Stomach (tissue), 9 donors: ENCODE results near the gene HELZ. TPM values are rescaled to one million over a fixed set of nuclear protein-coding genes. Genes with fewer than 3 reads are reported as not detected.

ENCODE experiments used
- DNase-seq, 2 donors: peaks; one replicate each; pipeline versions ENCODE4 v3.0.0 to v3.0.0-alpha.2; 2013 to 2019
- H3K27ac ChIP-seq, 5 donors: fragments of 200-600 bp in 4 of 5; sonication (generic) in 4 of 5; one replicate each; pipeline ENCODE4 v1.5.1; 2013 to 2019; ENCODE audit warnings: mild to moderate bottlenecking in 1 of 5, moderate library complexity in 1 of 5
- H3K27me3 ChIP-seq, 3 donors: fragments of 200-600 bp; sonication (generic); one replicate each; pipeline ENCODE4 v1.5.1; 2017 to 2019; ENCODE audit warnings: mixed run types in 1 of 3
- H3K36me3 ChIP-seq, 4 donors: fragments of 200-600 bp; sonication (generic); 1 replicate in 3 of 4; 2 replicates in 1 of 4; pipeline ENCODE4 v1.5.1; 2016 to 2019
- H3K4me1 ChIP-seq, 4 donors: fragments of 200-600 bp; sonication (generic); one replicate each; pipeline ENCODE4 v1.5.1; 2016 to 2019
- H3K4me3 ChIP-seq, 4 donors: fragments of 200-600 bp; sonication (generic) in 3 of 4; one replicate each; pipeline ENCODE4 v1.5.1; 2016 to 2019; ENCODE audit warnings: mild to moderate bottlenecking in 1 of 4
- H3K9me3 ChIP-seq, 4 donors: fragments of 200-600 bp; sonication (generic); one replicate each; pipeline ENCODE4 v1.5.1; 2016 to 2019
- CTCF ChIP-seq, 7 experiments: fragments of 450-650 bp in 4 of 7; fragments of 200-600 bp in 3 of 7; sonication (generic) in 3 of 7; IDR thresholded peaks; one replicate each; pipeline ENCODE4 v1.5.1; 2016 to 2019; ENCODE audit warnings: antibody characterized with exemption in 7 of 7, control low read depth in 2 of 7, mild to moderate bottlenecking in 1 of 7
- EP300 ChIP-seq: sonication (generic); formaldehyde crosslinking; IDR thresholded peaks from one replicate; pipeline ENCODE4 v1.6.1; 2017; ENCODE audit warnings: antibody characterized with exemption
- POLR2A ChIP-seq, 4 donors: fragments of 450-650 bp; IDR thresholded peaks; one replicate each; pipeline ENCODE4 v1.6.1; 2016; ENCODE audit warnings: antibody characterized with exemption in 4 of 4, control low read depth in 2 of 4, mild to moderate bottlenecking in 1 of 4, moderate library complexity in 1 of 4
- POLR2AphosphoS5 ChIP-seq, 3 donors: sonication (generic); formaldehyde crosslinking; IDR thresholded peaks; one replicate each; pipeline ENCODE4 v1.6.1; 2016; ENCODE audit warnings: antibody characterized with exemption in 3 of 3
- WGBS, 5 donors: extraction: QIAGEN DNeasy Blood & Tissue Kit in 3 of 5; methylation state at CpG; one replicate each; pipeline versions ENCODE4 v1.1.5 to v1.1.7; 2013 to 2018; 5-methylcytosine and 5-hydroxymethylcytosine counted together
- intact Hi-C: fragments of 100-400 bp; cut with DNase I; formaldehyde crosslinking; loops from one replicate; pipeline ENCODE4 v1.15.1; 2023; ENCODE audit warnings: low total_unique reads
- polyA plus RNA-seq, 3 donors: library from polyadenylated mRNA; stranded (reverse); fragments of 200-250 nt; gene quantifications; one replicate each; pipeline ENCODE4 v1.2.3, GENCODE V29; 2013
- total RNA-seq, 5 donors: library from RNA; depleted of rRNA; stranded (reverse); fragments of >200 nt; gene quantifications; one replicate each; pipeline versions ENCODE4 v1.1.0 to v1.2.3, GENCODE V29; 2014 to 2016
- donor health status: healthy with polysubstance abuse.
- donor health status: Bipolar disorder and iron deficiency.
- donor health status: healthy.

Gene HELZ
- total and polyA plus RNA-seq, 8 donors: 2.1 to 218 (median 40.4) TPM

GRCh38 chr17:67130768-67131167 lies 114.2 kb downstream of the HELZ start:
- H3K4me3 ChIP-seq: no peak overlapping the region
- DNase-seq: no peak
- H3K27ac ChIP-seq: no peak overlapping the region
- intact Hi-C loops: no loop called here
- peaks cover 5 to 59% (median 46%) of the 10 kb centered on the region in 4 donors for H3K36me3 ChIP-seq
- 83 to 89% (median 88%) methylated on average over 4 of the region's 4 CpGs for WGBS, 5 donors
- no peaks in the 10 kb centered on the region for H3K9me3 ChIP-seq
- TF ChIP-seq POLR2A (IDR thresholded peaks at IDR 0.05): no peak
- TF ChIP-seq CTCF (IDR thresholded peaks at IDR 0.05): no peak
- TF ChIP-seq EP300: no peak
- no peak for TF ChIP-seq POLR2AphosphoS5 (IDR thresholded peaks at IDR 0.05)
- H3K27me3 ChIP-seq: no peaks in the 10 kb centered on the region
- peaks cover 0 to 10% (median 2%) of the 10 kb centered on the region in 4 donors for H3K4me1 ChIP-seq

GRCh38 chr17:67129283-67129682 lies 115.7 kb downstream of the HELZ start:
- intact Hi-C loops: no loop called here
- Histone ChIP-seq H3K4me3 (no peak overlapping the region), H3K36me3 (peaks cover 5 to 48% (median 36%) of the 10 kb centered on the region in 4 donors), H3K27me3 (no peaks in the 10 kb centered on the region), H3K9me3 (no peaks in the 10 kb centered on the region), H3K4me1 (peaks cover 0 to 16% (median 8%) of the 10 kb centered on the region in 4 donors), H3K27ac (no peak overlapping the region)
- no peak for DNase-seq
- TF ChIP-seq CTCF (IDR thresholded peaks at IDR 0.05) (no peak), POLR2AphosphoS5 (IDR thresholded peaks at IDR 0.05) (no peak), EP300 (no peak), POLR2A (IDR thresholded peaks at IDR 0.05) (no peak)
- WGBS, 5 donors: 92 to 98% (median 94%) methylated on average over 3 of the region's 3 CpGs

GRCh38 chr17:67128700-67129099 lies 116.3 kb downstream of the HELZ start:
- intact Hi-C loops: no loop called here

DNA sequence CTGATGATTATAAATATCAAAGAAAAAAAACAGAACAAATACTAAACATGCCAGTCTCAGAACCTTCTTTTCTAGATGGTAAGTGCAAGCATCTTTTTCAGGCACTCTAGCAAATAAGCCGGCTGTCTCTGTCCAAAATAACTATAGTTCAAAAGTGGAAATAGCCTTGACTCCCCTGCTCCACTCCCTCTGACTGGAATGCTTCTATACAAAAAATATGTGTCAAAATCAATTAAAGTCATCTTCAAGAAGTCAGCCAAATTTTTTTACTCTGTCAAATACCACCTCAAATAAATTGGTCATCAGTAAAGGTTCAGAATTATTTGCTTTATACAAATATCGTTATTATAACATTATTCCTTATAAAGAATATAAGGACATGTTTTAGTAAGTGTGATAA lies 117.1 kb downstream of the HELZ start:
- 82 to 94% (median 89%) methylated on average over 2 of the region's 2 CpGs for WGBS, 5 donors
- intact Hi-C loops: no loop called here
- no peaks in the 10 kb centered on the region for H3K27me3 ChIP-seq
- H3K4me1 ChIP-seq: peaks cover 0 to 16% (median 8%) of the 10 kb centered on the region in 4 donors
- no peak for TF ChIP-seq POLR2A (IDR thresholded peaks at IDR 0.05)
- no peak for TF ChIP-seq POLR2AphosphoS5 (IDR thresholded peaks at IDR 0.05)
- no peak for TF ChIP-seq CTCF (IDR thresholded peaks at IDR 0.05)
- no peak for TF ChIP-seq EP300
- DNase-seq: no peak
- no peak overlapping the region for H3K4me3 ChIP-seq
- H3K27ac ChIP-seq: no peak overlapping the region
- no peaks in the 10 kb centered on the region for H3K9me3 ChIP-seq
- peaks cover 6 to 47% (median 34%) of the 10 kb centered on the region in 4 donors for H3K36me3 ChIP-seq

More at GRCh38 chr17:67128700-67129099, 116.3 kb downstream of the HELZ start:
- 90 to 97% (median 94%) methylated on average over 3 of the region's 3 CpGs for WGBS, 5 donors
- TF ChIP-seq EP300: no peak
- TF ChIP-seq POLR2AphosphoS5 (IDR thresholded peaks at IDR 0.05): no peak
- no peak for TF ChIP-seq CTCF (IDR thresholded peaks at IDR 0.05)
- no peak for TF ChIP-seq POLR2A (IDR thresholded peaks at IDR 0.05)
- Histone ChIP-seq H3K4me1 (peaks cover 0 to 16% (median 8%) of the 10 kb centered on the region in 4 donors), H3K27ac (no peak overlapping the region), H3K27me3 (no peaks in the 10 kb centered on the region), H3K4me3 (no peak overlapping the region), H3K9me3 (no peaks in the 10 kb centered on the region), H3K36me3 (peaks cover 5 to 43% (median 33%) of the 10 kb centered on the region in 4 donors)
- DNase-seq: no peak
